A204.1 (cell line): ENCODE results near the gene TRIB2.

ENCODE experiments used
- FAIRE-seq: peaks from 2 replicates; lab custom pipeline; 2012; peaks lifted over from hg19 to GRCh38; lab: Jason Lieb, UNC

Gene TRIB2

GRCh38 chr2:12778811-12779579 is 62.3 kb downstream of the TRIB2 start:
- no peak for FAIRE-seq

GRCh38 chr2:12781329-12781728 is 64.6 kb downstream of the TRIB2 start:
- FAIRE-seq: no peak

- no peak for FAIRE-seq
Observed at GRCh38 chr2:12787891-12788801, 71.4 kb downstream of the TRIB2 start.

- FAIRE-seq: no peak
Observed at GRCh38 chr2:12791906-12792305, 75.2 kb downstream of the TRIB2 start.
